HG02571 (cell line): ENCODE measurements around the gene ZNF77.
"Not testable (repeated sequence)": the region's sequence is repeated elsewhere in the genome, so short reads cannot be mapped to it uniquely, and the experiment has no call there.

ENCODE experiments used
- ATAC-seq: cut with Tn5 transposase; IDR thresholded peaks from one replicate; pipeline ENCODE4 v1.9.1; 2021; ENCODE audit warnings: mild to moderate bottlenecking, moderate library complexity; ENCODE audit not compliant: unreplicated experiment

The ZNF77 gene

DNA sequence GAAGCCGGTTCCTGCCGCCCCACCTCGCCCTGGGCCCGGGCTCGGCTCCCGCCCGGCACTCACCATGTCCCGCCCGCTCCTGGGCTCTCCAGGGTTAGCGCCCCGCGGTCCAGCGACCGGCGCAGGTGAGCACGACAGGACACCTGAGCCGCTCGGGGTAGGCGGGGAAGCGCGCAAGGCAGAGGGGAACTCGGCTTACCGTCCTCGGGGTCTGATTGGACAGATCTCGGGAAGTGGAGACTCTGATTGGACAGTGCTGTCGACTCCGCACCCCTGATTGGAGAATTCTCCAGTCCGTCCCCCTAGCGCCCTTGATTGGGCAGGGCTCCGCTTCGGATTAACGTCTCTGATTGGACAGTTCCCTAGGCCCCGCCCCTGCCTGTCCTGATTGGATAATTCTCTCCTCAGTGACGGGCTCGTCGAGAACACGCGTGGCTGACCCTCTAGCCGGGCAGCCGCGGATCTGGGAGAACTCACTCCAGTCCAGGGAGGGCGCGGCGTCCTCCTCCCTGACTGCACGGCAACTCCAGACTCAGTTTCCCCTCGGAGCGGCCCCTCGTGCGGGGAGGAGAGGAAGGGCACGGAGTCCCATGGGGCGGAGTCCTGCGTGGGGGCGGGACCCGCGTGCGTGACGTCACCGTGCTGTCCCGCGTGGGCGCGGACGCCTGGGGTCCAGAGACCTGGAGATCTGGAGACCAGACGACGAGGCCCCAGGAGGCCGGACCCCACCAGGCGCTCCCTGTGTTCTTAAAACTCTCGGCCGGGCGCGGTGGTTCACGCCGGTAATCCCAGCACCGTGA is at the start of gene ZNF77:
TSS of gene ZNF77 (minus strand) at position 197 of the 800 bp plus-strand sequence. CDS start at position 66, 131 bp downstream.
- ATAC-seq, result peak; percentile 94

DNA sequence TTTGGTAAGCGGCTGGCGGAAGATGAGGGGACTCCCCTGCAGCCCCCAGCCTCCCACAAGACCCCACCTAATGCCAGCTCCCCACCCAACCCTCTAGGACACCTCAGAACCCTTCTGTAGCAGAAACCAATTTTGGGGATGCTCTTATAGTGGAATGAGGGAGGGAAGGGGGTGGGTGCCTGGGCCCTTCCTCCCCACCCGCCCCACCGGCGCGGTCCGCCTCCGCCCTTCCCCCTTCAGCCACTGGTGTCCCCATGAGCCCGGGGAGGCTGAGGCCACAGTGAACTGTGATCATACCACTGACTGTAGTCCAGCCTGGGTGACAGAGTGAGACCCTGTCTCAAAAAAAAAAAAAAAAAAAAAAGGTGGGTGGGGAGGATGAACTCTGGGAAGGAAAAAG is 48.8 kb upstream of the ZNF77 start:
- no peak for ATAC-seq

DNA sequence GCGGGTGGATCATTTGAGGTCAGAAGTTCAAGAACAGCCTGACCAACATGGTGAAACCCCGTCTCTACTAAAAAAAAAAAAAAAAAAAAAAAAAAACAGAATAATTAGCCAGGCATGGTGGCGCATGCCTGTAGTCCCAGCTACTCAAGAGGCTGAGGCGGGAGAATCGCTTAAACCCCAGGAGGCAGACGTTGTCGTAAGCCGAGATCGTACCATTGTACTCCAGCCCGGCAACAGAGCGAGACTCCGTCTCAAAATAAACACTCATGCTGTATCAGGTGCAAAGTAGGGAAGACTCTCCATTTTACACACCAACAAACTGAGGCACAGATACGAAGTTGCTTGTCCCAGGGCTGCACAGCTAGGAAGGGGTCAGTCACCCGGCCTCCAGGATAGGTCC is 48.2 kb upstream of the ZNF77 start:
- no peak for ATAC-seq

DNA sequence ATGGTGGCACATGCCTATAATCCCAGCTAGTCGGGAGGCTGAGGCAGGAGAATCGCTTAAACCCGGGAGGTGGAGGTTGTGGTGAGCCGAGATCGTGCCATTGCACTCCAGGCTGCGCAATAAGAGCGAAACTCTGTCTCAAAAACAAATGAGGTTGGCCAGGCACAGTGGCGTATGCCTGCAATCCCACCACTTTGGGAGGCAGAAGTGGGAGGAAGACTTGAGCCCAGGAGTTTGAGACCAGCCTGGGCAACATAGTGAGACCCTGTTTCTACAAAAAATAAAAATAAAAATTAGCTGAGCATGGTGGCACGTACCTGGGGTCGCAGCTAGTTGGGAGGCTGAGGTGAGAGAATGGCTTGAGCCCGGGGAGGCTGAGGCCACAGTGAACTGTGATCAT is 47.6 kb upstream of the ZNF77 start:
- ATAC-seq, result not testable (repeated sequence)

DNA sequence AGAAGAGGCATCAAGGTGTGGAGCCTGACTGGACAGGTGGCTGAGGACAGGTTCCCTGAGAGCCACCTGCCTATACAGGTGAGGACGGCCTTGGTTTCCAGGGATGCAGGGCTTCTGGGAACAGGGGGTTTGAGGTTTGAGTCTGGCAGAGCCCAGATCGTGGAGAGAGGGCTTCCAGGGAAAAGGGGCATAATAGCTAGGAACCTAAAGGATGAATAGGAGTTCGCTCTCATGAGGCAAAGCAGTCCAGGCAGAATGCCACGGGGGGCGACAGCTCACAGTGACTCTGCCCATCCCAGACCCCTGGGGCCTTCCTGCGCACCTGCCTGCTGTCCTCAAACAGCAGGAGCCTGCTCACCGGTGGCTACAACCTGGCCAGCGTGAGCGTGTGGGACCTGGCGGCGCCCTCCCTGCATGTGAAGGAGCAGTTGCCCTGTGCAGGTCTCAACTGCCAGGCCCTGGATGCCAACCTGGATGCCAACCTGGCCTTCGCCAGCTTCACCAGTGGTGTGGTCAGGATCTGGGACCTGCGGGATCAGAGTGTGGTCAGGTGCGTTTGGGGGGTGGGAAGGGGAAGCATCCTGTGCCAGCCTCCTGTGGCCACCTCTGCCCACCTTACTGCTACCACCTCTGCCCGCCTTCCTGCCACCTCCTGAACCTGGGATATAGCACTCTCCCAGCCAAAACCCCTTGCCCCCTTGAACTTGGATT is 44.6 kb upstream of the ZNF77 start:
- ATAC-seq, result no peak

DNA sequence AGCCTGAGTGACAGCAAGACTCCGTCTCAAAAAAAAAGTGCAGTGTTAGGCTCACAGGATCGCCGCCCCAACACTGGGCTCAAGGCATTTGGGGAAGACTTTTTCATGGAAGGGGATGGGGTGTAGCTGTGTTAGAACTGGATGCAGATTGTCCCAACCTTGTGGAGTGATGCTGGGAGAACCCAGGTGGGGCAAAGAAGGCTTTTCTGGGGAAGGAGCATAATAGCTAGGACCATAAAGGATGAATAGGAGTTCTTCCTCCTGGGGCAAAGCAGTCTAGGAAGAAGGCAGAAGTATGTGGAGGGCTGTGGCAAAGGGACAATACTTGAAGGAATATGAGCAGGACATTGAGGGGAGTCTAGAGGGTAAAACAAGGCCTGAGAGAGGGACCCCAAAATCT is 43.8 kb upstream of the ZNF77 start:
- ATAC-seq, result no peak

- ATAC-seq, result no peak
Measured at GRCh38 chr19:2987797-2988196, 43.0 kb upstream of the ZNF77 start.

GRCh38 chr19:2986951-2987524 is 42.3 kb upstream of the ZNF77 start:
- ATAC-seq, result no peak

DNA sequence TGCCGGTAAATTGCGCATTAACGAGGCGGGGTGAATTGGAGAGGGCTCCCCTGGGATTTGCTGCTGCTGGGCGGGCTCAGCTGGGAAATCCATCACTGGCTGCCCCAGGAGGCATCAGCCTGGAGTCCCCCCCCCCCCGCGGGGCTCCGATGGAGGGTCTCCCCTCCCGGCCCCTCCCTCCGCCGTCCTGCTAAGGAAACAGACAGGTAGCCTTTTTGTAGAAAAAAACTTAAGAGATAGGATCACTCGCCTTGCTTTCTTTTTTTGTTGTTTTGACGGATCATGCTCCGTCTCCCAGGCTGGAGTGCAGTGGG is 39.4 kb upstream of the ZNF77 start:
- ATAC-seq, result no peak

GRCh38 chr19:2983351-2984214 is 38.8 kb upstream of the ZNF77 start:
- ATAC-seq, result no peak

- ATAC-seq, result no peak
Measured at GRCh38 chr19:2982983-2983350, 38.2 kb upstream of the ZNF77 start.

DNA sequence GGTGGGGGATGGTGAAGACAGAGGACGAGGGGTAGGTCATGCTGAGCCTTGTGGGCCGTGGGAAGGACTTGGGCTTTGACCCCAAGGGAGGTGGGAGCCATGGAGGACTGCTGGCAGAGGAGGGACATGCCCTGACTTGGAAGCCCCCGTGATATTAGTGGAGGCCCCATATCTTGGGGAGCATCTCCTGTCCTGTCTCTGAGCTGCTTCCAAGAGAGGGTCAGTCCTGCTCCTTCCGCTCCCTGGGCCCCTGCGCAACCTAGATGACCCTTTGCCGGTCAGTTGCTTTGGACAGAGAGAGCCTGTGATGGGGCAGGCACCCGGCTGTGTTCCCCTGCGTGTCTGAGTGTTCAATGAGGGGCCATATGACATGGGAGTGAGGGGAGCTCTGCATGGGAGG is 37.8 kb upstream of the ZNF77 start:
- ATAC-seq, result no peak

GRCh38 chr19:2981898-2982297 is 37.1 kb upstream of the ZNF77 start:
- no peak for ATAC-seq

DNA sequence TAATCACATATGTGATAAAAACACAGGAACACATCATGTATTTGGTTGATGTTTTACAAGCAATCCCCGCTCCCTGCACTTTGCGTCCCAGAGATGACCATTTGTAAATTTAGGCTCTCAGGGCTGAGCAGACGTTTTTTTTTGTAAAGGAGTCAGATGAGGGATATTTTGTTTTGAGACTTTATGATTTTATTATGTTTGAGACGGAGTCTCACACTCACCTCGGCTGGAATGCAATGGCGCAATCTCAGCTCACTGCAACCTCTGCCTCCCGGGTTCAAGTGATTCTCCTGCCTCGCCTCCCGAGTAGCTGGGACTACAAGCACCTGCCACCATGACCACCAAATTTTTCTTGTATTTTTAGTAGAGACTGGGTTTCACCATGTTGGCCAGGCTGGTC is 34.0 kb upstream of the ZNF77 start:
- no peak for ATAC-seq

DNA sequence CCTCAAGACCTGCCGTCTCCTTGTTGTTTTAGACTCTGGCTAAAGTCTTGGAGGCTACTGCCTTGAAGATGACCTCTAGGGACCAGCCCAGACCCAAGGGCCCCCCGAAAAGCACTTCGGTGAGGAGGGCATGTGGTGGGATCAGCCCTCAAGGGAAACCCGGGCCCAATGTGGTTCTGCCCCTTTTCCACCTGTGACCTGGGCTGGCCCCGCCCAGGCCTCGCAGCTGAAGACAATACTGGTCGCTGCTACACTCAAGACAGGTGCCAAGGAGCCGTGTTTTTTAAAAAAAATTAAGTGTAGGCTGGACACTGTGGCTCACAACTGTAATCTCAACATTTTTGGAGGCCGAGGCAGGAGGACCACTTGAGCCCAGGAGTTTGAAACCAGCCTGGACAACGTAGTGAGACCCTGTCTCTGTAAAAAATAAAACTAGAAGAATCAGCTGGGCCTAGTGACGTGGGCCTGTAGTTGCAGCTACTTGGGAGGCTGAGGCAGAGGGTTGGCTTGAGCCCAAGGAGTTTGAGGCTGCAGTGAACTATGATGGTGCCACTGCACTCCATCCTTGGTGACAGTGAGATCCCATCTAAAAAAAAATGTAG is 33.5 kb upstream of the ZNF77 start:
- no peak for ATAC-seq

DNA sequence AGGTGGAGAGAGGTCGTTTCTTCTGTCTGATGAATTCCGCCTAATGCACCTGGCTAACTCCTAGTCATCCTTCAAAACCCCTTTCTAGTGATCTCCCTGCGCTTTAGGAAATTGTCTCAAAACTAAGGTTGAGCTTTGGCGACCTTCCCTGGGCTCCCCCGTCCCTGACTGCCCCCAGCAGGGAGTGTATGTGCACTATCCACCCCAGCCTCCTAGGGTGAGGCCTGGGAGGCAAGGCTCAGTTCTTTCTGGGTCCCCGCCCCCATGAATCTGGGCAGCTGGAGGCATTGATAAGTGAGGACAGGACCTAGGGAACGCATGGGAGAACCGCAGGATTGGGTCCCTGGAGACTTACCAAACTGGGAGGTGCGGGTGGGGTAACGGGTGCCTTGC is 33.0 kb upstream of the ZNF77 start:
- ATAC-seq, result no peak

- ATAC-seq, result peak; percentile 94
Measured at GRCh38 chr19:2977001-2977745, 32.4 kb upstream of the ZNF77 start, which contains the start of gene TLE6. TSS of gene TLE6 (plus strand) at chr19:2977564. CDS start at chr19:2978234, 670 bp downstream.

DNA sequence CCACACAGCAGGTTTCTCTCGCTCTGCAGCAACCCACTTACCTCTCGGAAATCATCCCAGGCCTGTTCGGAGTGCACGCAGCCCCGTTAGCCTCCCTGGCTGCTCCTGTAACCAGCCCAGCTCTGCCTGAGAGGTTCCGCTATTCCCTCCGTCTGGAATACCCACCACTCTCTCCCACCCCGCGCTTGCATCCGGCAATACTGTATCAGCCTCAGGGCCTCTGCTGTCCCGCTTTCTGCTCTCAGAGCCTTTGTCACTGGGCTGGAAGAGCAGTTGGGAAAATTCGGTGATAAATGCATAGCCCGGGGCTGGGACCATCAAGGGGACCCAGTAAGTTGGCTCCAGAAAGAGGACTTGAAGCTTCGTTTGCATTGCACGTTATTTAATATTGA is 31.8 kb upstream of the ZNF77 start:
- ATAC-seq, result no peak

GRCh38 chr19:2974342-2975041 is 29.7 kb upstream of the ZNF77 start:
- no peak for ATAC-seq

DNA sequence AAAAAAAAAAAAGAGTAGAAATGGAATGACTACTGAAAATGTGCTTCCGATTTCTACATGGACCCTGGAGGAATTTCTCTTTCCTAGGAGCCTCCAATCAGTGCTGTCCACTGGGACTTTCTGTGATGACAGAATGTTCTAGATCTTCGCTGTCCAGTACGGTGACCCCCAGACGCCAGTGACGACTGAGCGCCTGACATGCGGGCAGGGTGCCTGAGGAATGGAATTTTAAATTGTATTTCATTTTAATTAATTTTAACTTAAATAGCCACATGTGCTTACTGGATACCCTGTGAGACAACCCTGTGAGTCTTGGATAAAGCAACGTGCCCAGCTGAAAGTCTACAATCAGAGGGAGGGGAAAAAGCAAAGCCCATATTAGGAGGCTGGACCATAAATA is 28.5 kb upstream of the ZNF77 start:
- ATAC-seq, result no peak
